Fibroblast of upper back skin (primary cell): Measurements from ENCODE around the gene LRRC4B.
"Not testable (repeated sequence)": the region's sequence is repeated elsewhere in the genome, so short reads cannot be mapped to it uniquely, and the experiment has no call there.

Experiments used
- DNase-seq: peaks from one replicate; pipeline ENCODE4 v3.0.0-alpha.2; 2013

LRRC4B gene

GRCh38 chr19:50567882-50568727 is at the start of gene LRRC4B:
Gene LRRC4B (minus strand): TSS chr19:50568435. CDS start chr19:50548838, 19,597 bp downstream.
- DNase-seq = no peak

GRCh38 chr19:50612504-50613404 is 44.5 kb upstream of the LRRC4B start:
- DNase-seq = not testable (repeated sequence)

GRCh38 chr19:50607874-50608785 is 39.9 kb upstream of the LRRC4B start:
- DNase-seq = peak; percentile 57

- DNase-seq = no peak
These were observed 39.2 kb upstream of the LRRC4B start for GRCh38 chr19:50607388-50607787.

- peak; percentile 1 for DNase-seq
These were observed 38.0 kb upstream of the LRRC4B start for GRCh38 chr19:50606059-50606836.

GRCh38 chr19:50604264-50605073 is 36.2 kb upstream of the LRRC4B start:
- not testable (repeated sequence) for DNase-seq

- DNase-seq = no peak
These were observed 34.7 kb upstream of the LRRC4B start for GRCh38 chr19:50602935-50603334.

- DNase-seq = no peak
These were observed 34.3 kb upstream of the LRRC4B start for GRCh38 chr19:50602496-50602895.

GRCh38 chr19:50602089-50602422 is 33.8 kb upstream of the LRRC4B start:
- DNase-seq = no peak

GRCh38 chr19:50601407-50602088 is 33.3 kb upstream of the LRRC4B start:
- DNase-seq = no peak

GRCh38 chr19:50599427-50599826 is 31.2 kb upstream of the LRRC4B start:
- no peak for DNase-seq

- DNase-seq = no peak
These were observed 22.0 kb upstream of the LRRC4B start for GRCh38 chr19:50590191-50590590.

GRCh38 chr19:50581795-50582660 is 13.8 kb upstream of the LRRC4B start:
- not testable (repeated sequence) for DNase-seq

- DNase-seq = no peak
These were observed 12.9 kb upstream of the LRRC4B start for GRCh38 chr19:50580970-50581634.

- no peak for DNase-seq
These were observed 12.0 kb upstream of the LRRC4B start for GRCh38 chr19:50580240-50580639.

- DNase-seq = not testable (repeated sequence)
These were observed 8.5 kb upstream of the LRRC4B start for GRCh38 chr19:50576769-50577168.

GRCh38 chr19:50573741-50574461 is 5.7 kb upstream of the LRRC4B start:
- DNase-seq = no peak

GRCh38 chr19:50570997-50571396 is 2.8 kb upstream of the LRRC4B start:
- no peak for DNase-seq
